22Rv1 (cell line): ENCODE data around the gene KRT84.
"Not testable (repeated sequence)": the region's sequence is repeated elsewhere in the genome, so short reads cannot be mapped to it uniquely, and the experiment has no call there.

Experiments used
- H3K27ac ChIP-seq: fragments of 450-650 bp; 2 replicates; pipeline ENCODE4 v1.5.1; 2017
- CTCF ChIP-seq: fragments of 450-650 bp; IDR thresholded peaks from 2 replicates; pipeline ENCODE4 v1.5.1; 2017; ENCODE audit warnings: mild to moderate bottlenecking
- ZFX ChIP-seq: fragments of 450-650 bp; IDR thresholded peaks from 2 replicates; pipeline ENCODE4 v1.6.1; 2017; ENCODE audit warnings: antibody characterized with exemption, borderline replicate concordance

The KRT84 gene

DNA sequence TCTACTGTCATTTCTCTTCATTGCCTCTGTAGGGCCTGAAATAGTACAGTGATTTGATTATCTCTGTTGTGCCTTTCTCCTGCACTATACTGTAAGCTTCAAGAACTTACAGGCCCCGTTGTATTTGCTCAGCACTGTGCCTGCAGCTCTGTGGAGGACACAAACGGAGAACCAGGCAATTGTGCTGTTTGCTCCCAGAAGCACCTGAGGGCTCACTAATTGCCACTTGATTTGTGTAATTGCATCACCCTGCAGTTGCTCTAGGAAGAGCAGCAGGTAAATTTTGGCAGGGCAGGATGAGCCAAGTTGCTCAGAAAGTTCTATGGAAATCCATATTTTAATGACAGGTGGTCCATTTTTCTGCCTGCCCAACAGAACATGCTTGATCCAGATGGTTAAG lies 32.3 kb upstream of the KRT84 start:
- H3K27ac ChIP-seq: no peak overlapping the region
- TF ChIP-seq ZFX (no peak), CTCF (no peak)

GRCh38 chr12:52416795-52417194 lies 31.3 kb upstream of the KRT84 start:
- no peak overlapping the region for H3K27ac ChIP-seq
- TF ChIP-seq ZFX (no peak), CTCF (no peak)

DNA sequence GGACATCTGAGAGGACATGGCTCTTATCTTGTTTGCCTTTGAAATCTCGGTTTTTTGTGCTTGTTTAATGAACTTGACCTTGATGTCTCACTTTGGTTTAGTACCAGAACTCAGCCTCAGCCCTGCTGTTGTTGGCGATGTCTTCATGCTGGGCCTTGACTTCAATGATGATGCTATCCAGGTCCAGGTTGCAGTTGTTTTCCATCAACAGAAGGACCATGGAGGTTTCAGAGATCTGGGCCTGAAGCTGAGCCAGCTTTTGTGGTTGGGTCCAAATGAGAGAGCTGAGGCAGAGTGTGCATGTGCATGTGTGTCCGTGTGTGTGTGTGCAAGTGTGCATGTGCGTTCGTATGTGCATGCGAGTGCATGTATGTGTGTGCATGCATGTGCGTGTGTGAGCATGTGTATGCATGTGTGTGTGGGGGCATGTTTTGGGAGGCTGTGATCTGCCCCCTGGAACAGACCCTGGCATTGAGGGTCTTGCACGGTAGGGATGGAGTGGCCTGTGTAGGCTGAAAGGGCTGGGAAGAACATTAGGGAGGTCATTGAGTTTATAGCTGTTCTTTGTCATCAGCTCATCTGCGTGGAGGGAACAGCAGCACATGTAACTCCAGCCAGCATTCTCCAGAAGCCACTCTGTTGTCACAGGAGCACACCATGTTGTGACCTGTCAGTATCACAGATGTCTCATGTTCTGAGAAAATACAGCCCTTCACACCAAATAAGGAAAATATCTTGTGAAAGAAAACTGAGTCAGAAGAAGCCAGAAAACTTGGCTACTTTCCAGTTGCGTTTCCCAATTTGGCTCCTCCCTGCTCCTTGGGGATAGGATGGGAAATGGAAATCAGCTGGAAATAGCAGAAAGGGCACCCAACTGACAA lies 30.7 kb upstream of the KRT84 start:
- TF ChIP-seq CTCF (no peak), ZFX (no peak)
- no peak overlapping the region for H3K27ac ChIP-seq

GRCh38 chr12:52414936-52415335 lies 29.5 kb upstream of the KRT84 start:
- no peak for TF ChIP-seq CTCF
- no peak for TF ChIP-seq ZFX
- H3K27ac ChIP-seq: no peak overlapping the region

DNA sequence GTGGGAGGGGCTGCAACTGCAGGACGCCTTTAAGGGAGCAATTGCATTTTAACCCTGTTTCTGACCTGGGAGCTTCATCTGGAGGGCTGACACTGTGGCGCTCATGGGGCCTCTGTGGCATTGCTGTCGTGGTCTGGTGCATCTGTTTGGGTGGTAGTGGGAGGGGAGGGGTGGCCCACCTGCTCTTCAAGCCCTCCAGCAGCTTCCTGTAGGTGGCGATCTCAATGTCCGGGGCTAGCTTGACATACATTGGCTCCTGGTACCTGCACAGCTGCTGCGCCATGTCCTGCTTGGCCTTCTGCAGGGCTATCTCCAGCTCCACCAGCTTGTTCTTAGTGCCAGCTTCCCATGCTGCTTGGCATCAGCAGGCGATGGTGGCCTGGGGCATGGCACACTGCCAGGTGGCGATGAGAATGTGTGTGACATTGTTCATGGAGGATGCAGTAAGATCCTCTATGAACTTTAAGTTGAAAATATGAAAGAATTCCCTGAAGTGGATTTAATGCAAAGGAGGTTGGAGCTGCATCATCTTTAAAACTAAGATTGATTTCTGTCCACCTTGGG lies 28.4 kb upstream of the KRT84 start:
- H3K27ac ChIP-seq: no peak overlapping the region
- TF ChIP-seq ZFX (no peak), CTCF (0 out of 2 replicates have a peak, but pooled peaks have one; percentile 10)

DNA sequence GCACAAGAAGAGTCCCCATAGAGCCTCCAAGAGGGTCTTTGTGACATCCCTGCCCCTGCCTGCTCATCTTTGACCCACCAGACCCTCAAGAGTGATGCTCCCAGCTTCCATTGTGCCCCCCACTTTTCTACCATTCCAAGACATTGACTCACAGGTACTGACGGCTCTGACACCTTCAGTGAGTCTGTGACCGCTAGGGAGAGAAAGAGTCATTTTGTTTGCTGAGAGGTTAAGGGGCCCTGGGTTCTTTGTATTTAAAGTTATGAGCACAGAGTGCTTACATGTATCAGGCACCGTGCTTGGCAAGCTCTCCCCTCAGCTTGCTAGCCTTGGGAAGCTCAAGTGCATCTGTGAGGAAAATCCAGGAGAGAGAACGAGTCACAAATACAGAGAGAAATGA lies 27.8 kb upstream of the KRT84 start:
- no peak overlapping the region for H3K27ac ChIP-seq
- no peak for TF ChIP-seq ZFX
- TF ChIP-seq CTCF: no peak

DNA sequence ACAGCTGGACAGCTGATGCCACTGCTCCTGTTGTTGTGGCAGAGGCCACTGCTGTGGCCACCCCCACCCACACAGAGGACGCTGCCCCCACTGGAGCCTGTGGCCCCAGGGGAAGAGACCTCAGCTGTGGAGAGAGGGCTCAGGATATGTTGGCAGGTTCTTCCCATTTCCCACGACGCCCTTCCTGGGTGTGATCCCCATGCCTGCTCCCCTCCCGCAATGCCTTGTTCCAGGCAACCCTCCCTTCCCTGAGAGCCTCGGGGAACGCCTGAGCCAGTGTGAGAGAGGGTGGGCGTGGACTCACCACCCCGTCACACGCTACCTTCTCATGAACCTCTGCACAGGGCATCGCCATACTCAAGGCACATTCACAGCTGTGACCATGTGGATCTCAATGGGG lies 26.4 kb upstream of the KRT84 start:
- TF ChIP-seq ZFX: no peak
- no peak for TF ChIP-seq CTCF
- no peak overlapping the region for H3K27ac ChIP-seq

- not testable (repeated sequence) for H3K27ac ChIP-seq
Observed at GRCh38 chr12:52410589-52411248, 25.3 kb upstream of the KRT84 start.
